Spinal cord (tissue), 10 donors: ENCODE measurements around the gene WDR36. TPM values are rescaled to one million over a fixed set of nuclear protein-coding genes. Genes with fewer than 3 reads are reported as not detected.

Source experiments
- DNase-seq, 6 donors: peaks; one replicate each; pipeline versions ENCODE4 v3.0.0 to v3.0.0-alpha.2; 2013 to 2015; ENCODE audit warnings: low spot score in 6 of 6, low read depth in 4 of 6
- H3K27ac ChIP-seq: one replicate; pipeline ENCODE4 v1.5.1; 2013; ENCODE audit warnings: low read depth, low read length, control low read depth
- H3K27me3 ChIP-seq: one replicate; pipeline ENCODE4 v1.6.1; 2013; ENCODE audit warnings: low read length; ENCODE audit not compliant: control insufficient read depth, insufficient read depth
- H3K36me3 ChIP-seq: one replicate; pipeline ENCODE4 v1.6.1; 2013; ENCODE audit warnings: low read length; ENCODE audit not compliant: control insufficient read depth, insufficient read depth
- H3K4me1 ChIP-seq: one replicate; pipeline ENCODE4 v1.6.1; 2013; ENCODE audit warnings: low read length; ENCODE audit not compliant: control insufficient read depth, insufficient read depth
- H3K4me3 ChIP-seq: one replicate; pipeline ENCODE4 v1.5.1; 2013; ENCODE audit warnings: low read depth, low read length, control low read depth
- H3K9me3 ChIP-seq: one replicate; pipeline ENCODE4 v1.6.1; 2013; ENCODE audit warnings: low read length; ENCODE audit not compliant: control insufficient read depth, insufficient read depth
- WGBS: methylation state at CpG from one replicate; pipeline ENCODE4 v1.1.5; 2013; ENCODE audit warnings: missing lambda C conversion rate; ENCODE audit not compliant: insufficient coverage; 5-methylcytosine and 5-hydroxymethylcytosine counted together
- polyA plus RNA-seq, 2 donors: library from polyadenylated mRNA; unstranded; fragments of 120-200 nt; gene quantifications; one replicate each; pipeline ENCODE4 v1.2.1, GENCODE V29; 2013; ENCODE audit not compliant: insufficient read length in 2 of 2
- total RNA-seq, 2 donors: library from RNA; depleted of rRNA in 1 of 2; stranded (reverse); fragments of 120-200 nt in 1 of 2; fragments of >200 nt in 1 of 2; gene quantifications; one replicate each; pipeline versions ENCODE4 v1.2.3 to v1.2.4, GENCODE V29; 2013 to 2014
- donor health status: healthy.

WDR36 gene
- total and polyA plus RNA-seq, 4 donors, result 12.6 to 44.9 (median 24.3) TPM

DNA sequence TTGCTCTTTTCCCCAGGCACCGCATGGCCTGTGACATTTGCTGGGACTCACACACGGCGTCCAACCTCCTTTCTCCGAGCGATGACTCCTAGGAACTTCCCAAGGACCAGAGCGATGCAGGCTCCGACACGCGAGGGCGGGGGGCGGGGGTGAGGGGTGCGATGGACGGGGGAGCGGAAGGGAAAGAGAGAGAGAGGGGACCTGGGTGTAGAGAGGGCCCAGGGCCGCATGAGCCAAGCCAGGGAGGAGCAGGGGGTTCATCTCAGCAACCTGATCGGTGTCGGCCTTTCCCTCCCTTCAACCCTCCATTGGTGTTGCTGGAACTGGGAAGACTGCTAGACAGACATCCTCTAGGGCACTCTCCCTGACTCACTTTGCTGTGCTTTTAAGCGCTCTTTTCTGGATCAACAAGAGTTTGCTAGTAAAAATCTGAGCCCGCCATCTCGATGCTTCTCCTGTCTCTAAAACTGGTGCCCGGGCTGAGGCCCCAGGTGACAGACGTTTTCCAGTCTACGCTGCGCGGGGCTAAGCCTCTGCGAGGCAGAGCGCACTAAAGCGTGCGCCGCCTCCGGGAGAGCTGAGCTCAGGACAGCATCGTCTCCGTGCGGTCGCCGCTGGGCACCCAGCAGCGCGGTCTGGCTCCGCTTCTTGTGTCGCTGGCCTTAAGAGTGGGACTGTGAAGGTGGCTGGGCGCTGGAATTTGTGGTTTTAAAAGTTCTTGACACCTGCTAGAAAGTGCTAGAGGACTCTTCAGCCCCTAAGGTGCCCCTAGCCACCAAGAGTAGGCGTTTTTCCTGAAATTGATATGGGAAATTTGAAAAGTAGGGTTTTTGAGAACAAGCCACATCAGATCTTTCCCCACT is 21.6 kb upstream of the WDR36 start:
- peak in 2 of 6 donors; percentile 57 to 67 for DNase-seq

DNA sequence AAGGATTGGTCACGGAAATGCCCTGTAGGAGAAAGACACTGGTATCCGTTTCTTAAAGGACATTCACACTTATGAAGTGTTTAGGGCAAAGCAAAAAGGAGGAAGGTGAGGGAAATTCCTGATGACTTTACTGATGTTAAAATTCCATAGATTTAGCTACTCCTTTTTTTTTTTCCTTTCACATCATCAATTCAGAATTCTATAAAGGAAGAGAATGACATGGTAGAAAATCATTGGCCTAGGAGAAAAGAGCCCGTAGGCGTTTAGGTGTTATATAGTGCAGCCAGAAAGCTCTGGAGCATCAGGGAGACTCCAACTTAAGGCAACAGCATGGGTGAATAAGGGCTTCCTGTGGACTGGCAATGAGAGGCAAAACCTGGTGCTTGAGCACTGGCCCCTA is 20.7 kb upstream of the WDR36 start, which contains the start of gene TSLP:
TSS of gene TSLP (plus strand) at position 301 of the 400 bp plus-strand sequence. CDS start 178 bp downstream, outside the sequence.
- Histone ChIP-seq H3K4me3 (peak within 1 kb of the TSS; percentile 44), H3K27me3 (peaks cover 52% of the 10 kb centered on the region), H3K4me1 (peaks cover 17% of the 10 kb centered on the region), H3K9me3 (no peaks in the 10 kb centered on the region), H3K27ac (no peak within 1 kb of the TSS), H3K36me3 (no peaks in the 10 kb centered on the region)
- no peak for DNase-seq
- WGBS, result 67% methylated on average over 2 of the region's 4 CpGs

More for the DNA sequence above, 21.6 kb upstream of the WDR36 start:
- WGBS, result under 1% methylated on average over 28 of the region's 42 CpGs
- Histone ChIP-seq H3K27ac (no peak overlapping the region), H3K27me3 (peaks cover 52% of the 10 kb centered on the region), H3K4me1 (peaks cover 17% of the 10 kb centered on the region), H3K9me3 (no peaks in the 10 kb centered on the region), H3K36me3 (no peaks in the 10 kb centered on the region), H3K4me3 (peak overlapping the region; percentile 31)

DNA sequence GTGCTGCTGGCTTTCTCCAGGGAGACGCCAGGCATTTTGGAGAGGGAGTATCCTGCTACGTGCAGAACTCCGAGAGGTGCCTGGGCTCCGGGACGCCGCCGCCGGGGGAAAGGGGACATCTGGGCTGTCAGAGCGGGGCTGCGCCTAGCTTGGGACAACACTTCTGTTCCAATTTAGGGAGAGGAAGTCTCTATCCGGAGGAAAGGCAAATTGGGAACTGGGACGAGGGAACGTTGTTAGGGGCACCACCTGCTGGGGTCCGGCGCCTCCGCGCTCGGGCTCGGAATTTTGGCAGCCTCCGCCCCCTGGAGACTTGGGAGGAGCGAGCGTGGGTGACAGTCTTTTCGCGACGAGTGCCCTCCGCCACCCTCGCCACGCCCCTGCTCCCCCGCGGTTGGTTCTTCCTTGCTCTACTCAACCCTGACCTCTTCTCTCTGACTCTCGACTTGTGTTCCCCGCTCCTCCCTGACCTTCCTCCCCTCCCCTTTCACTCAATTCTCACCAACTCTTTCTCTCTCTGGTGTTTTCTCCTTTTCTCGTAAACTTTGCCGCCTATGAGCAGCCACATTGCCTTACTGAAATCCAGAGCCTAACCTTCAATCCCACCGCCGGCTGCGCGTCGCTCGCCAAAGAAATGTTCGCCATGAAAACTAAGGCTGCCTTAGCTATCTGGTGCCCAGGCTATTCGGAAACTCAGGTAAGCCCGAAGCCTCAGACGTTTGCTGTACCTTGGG is 19.0 kb upstream of the WDR36 start:
- no peaks in the 10 kb centered on the region for H3K36me3 ChIP-seq
- DNase-seq, result peak in 2 of 6 donors; percentile 44 to 67
- no peaks in the 10 kb centered on the region for H3K9me3 ChIP-seq
- under 1% methylated on average over 44 of the region's 44 CpGs for WGBS
- peaks cover 52% of the 10 kb centered on the region for H3K27me3 ChIP-seq
- no peak overlapping the region for H3K27ac ChIP-seq
- H3K4me1 ChIP-seq, result peaks cover 17% of the 10 kb centered on the region
- peak overlapping the region; percentile 44 for H3K4me3 ChIP-seq

DNA sequence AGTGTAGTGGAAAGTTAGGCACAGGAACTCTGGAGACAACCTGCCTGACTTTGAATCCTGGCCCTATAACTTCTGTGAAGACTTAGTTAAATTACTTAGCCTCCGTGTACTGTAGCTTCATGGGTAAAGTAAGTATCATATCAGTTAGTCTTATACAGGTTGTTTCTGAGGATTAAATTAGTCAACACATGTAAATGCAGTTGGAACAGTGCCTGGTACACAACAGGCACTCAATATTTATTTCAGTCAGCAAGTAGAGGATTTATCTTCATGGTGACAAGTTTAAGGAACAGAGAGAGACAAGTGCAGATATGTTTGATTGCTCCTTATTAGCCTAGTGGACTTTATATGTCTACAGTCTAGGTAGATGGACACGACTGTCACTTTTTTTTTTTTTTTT is 17.9 kb upstream of the WDR36 start:
- Histone ChIP-seq H3K27me3 (peaks cover 48% of the 10 kb centered on the region), H3K36me3 (no peaks in the 10 kb centered on the region), H3K27ac (no peak overlapping the region), H3K9me3 (no peaks in the 10 kb centered on the region), H3K4me1 (peaks cover 17% of the 10 kb centered on the region), H3K4me3 (no peak overlapping the region)
- no peak for DNase-seq
- 100% methylated on average over 1 of the region's 2 CpGs for WGBS

GRCh38 chr5:111075520-111075919 is 16.6 kb upstream of the WDR36 start:
- peaks cover 12% of the 10 kb centered on the region for H3K4me1 ChIP-seq
- peaks cover 35% of the 10 kb centered on the region for H3K27me3 ChIP-seq
- H3K9me3 ChIP-seq, result no peaks in the 10 kb centered on the region
- H3K27ac ChIP-seq, result no peak overlapping the region
- no peaks in the 10 kb centered on the region for H3K36me3 ChIP-seq
- no peak overlapping the region for H3K4me3 ChIP-seq
- DNase-seq, result no peak

DNA sequence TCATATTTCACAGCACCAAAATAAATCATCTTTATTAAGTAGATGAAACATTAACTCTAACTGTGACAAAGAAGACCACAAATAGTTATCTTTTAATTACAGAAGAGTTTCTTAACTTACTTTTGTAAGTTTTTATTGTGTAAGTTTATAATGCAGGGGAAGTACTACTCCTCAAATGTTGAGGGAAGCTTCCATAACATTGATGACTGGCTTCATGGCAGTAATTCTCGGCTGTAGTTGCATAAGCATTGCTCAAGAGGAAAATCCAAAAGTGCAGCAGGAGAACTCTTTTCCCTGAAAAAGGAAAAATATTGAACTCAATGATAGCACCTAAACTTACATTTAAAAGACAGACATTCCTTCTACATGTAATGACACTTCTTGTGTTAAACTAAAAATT is 16.1 kb upstream of the WDR36 start:
- peaks cover 29% of the 10 kb centered on the region for H3K27me3 ChIP-seq

DNA sequence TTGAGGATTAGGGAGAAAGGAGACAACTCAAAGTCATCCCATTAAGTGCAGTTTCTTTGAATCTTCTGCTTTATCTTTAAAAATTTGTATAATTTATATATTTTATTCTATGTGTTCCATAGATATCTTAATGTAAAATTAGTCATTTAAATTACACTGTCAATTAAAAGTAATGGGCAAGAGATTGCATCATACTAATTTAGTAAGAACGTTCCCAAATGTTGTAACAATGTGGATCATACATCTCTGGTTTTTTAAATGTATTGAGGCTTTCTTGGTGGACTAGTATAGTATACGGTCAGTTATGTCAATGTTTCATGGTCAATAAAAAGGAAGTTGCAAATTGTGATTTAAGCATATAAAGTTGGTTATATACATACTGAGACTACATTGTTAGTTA is 14.5 kb upstream of the WDR36 start:
- Histone ChIP-seq H3K36me3 (no peaks in the 10 kb centered on the region), H3K9me3 (no peaks in the 10 kb centered on the region), H3K4me3 (no peak overlapping the region), H3K27ac (no peak overlapping the region), H3K4me1 (peaks cover 8% of the 10 kb centered on the region), H3K27me3 (peaks cover 18% of the 10 kb centered on the region)
- WGBS, result no CpG with 5 or more reads among the region's 2 CpGs
- no peak for DNase-seq

More for the DNA sequence above, 16.1 kb upstream of the WDR36 start:
- Histone ChIP-seq H3K4me1 (peaks cover 8% of the 10 kb centered on the region), H3K9me3 (no peaks in the 10 kb centered on the region), H3K4me3 (no peak overlapping the region), H3K36me3 (no peaks in the 10 kb centered on the region), H3K27ac (no peak overlapping the region)
- 78% methylated on average over 1 of the region's 1 CpG for WGBS
- no peak for DNase-seq

- H3K36me3 ChIP-seq, result no peaks in the 10 kb centered on the region
- no peak for DNase-seq
- no peak overlapping the region for H3K27ac ChIP-seq
- no peaks in the 10 kb centered on the region for H3K9me3 ChIP-seq
- H3K4me1 ChIP-seq, result no peaks in the 10 kb centered on the region
- no peaks in the 10 kb centered on the region for H3K27me3 ChIP-seq
- no CpG with 5 or more reads among the region's 1 CpG for WGBS
- no peak overlapping the region for H3K4me3 ChIP-seq
Measured at GRCh38 chr5:111079846-111080245, 12.3 kb upstream of the WDR36 start.

- H3K4me3 ChIP-seq, result no peak overlapping the region
- DNase-seq, result no peak
- WGBS, result 91% methylated on average over 4 of the region's 7 CpGs
- no peaks in the 10 kb centered on the region for H3K4me1 ChIP-seq
- no peak overlapping the region for H3K27ac ChIP-seq
- no peaks in the 10 kb centered on the region for H3K9me3 ChIP-seq
- H3K27me3 ChIP-seq, result no peaks in the 10 kb centered on the region
- H3K36me3 ChIP-seq, result no peaks in the 10 kb centered on the region
Measured at GRCh38 chr5:111083323-111083722, 8.8 kb upstream of the WDR36 start.
